ENCODE results near the gene COL28A1.

COL28A1 gene

DNA sequence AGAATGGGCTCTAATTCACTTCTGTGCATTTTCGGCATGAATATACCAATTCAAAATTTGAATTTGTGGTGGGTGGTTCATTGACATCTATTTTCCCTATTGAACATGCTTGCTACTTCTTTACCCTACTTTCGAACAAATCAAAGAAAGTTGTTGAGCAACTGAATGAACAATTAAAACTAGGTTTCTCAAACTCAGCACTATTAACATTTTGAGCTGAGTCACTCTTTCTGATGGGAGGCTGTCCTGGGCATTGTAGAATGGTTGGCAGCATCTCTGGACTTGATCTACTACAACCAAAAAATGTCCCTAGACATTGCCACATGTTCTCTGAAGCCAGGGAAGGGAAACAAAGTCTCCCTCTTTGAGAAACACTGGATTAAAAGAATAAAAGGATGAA is 116.7 kb downstream of the COL28A1 start:
- Histone ChIP-seq H3K27me3 (ENCODE audit: insufficient read depth, low read length) (no peaks in the 10 kb centered on the region), H2AFZ (ENCODE audit: low read length) (no peak overlapping the region), H3K9me3 (ENCODE audit: low read length) (no peaks in the 10 kb centered on the region), H3K27ac (ENCODE audit: low read depth, low read length, poor library complexity, severe bottlenecking) (no peak overlapping the region), H3K36me3 (ENCODE audit: insufficient read depth, low read length) (no peaks in the 10 kb centered on the region), H3K4me3 (ENCODE audit: low read depth, low read length, poor library complexity, severe bottlenecking) (no peak overlapping the region), H3F3A (ENCODE audit: insufficient read depth, low read length) (no peaks in the 10 kb centered on the region), H3K4me2 (ENCODE audit: low read length) (no peak overlapping the region), H4K20me1 (ENCODE audit: insufficient read depth, low read length) (no peaks in the 10 kb centered on the region), H3K9me2 (ENCODE audit: low read depth, low read length) (no peaks in the 10 kb centered on the region), H3K79me2 (ENCODE audit: insufficient read depth, low read length) (no peaks in the 10 kb centered on the region), H3K9ac (ENCODE audit: low read length) (no peak overlapping the region), H3K4me1 (ENCODE audit: insufficient read depth, low read length, severe bottlenecking) (no peaks in the 10 kb centered on the region)
- no peak for TF ChIP-seq EZH2 (IDR thresholded peaks at IDR 0.05; ENCODE audit: borderline replicate concordance, low read length)
- no peak for TF ChIP-seq CTCF (IDR thresholded peaks at IDR 0.05; ENCODE audit: low read length)

- Histone ChIP-seq H3K27ac (ENCODE audit: low read depth, low read length, poor library complexity, severe bottlenecking) (no peak overlapping the region), H3K27me3 (ENCODE audit: insufficient read depth, low read length) (no peaks in the 10 kb centered on the region), H3K4me3 (ENCODE audit: low read depth, low read length, poor library complexity, severe bottlenecking) (no peak overlapping the region), H4K20me1 (ENCODE audit: insufficient read depth, low read length) (no peaks in the 10 kb centered on the region), H3K9me2 (ENCODE audit: low read depth, low read length) (no peaks in the 10 kb centered on the region), H3K4me1 (ENCODE audit: insufficient read depth, low read length, severe bottlenecking) (no peaks in the 10 kb centered on the region), H3K36me3 (ENCODE audit: insufficient read depth, low read length) (no peaks in the 10 kb centered on the region), H3F3A (ENCODE audit: insufficient read depth, low read length) (no peaks in the 10 kb centered on the region), H3K9ac (ENCODE audit: low read length) (no peak overlapping the region), H3K9me3 (ENCODE audit: low read length) (no peaks in the 10 kb centered on the region), H2AFZ (ENCODE audit: low read length) (no peak overlapping the region), H3K79me2 (ENCODE audit: insufficient read depth, low read length) (no peaks in the 10 kb centered on the region), H3K4me2 (ENCODE audit: low read length) (no peak overlapping the region)
- TF ChIP-seq EZH2 (IDR thresholded peaks at IDR 0.05; ENCODE audit: borderline replicate concordance, low read length), result no peak
- no peak for TF ChIP-seq CTCF (IDR thresholded peaks at IDR 0.05; ENCODE audit: low read length)
These were observed 117.8 kb downstream of the COL28A1 start for GRCh38 chr7:7417851-7418250.

- TF ChIP-seq EZH2 (IDR thresholded peaks at IDR 0.05; ENCODE audit: borderline replicate concordance, low read length), result no peak
- no peak for TF ChIP-seq CTCF (IDR thresholded peaks at IDR 0.05; ENCODE audit: low read length)
These were observed 118.3 kb downstream of the COL28A1 start for GRCh38 chr7:7417414-7417813.

More at GRCh38 chr7:7417414-7417813, 118.3 kb downstream of the COL28A1 start:
- Histone ChIP-seq H3K9me3 (ENCODE audit: low read length) (no peaks in the 10 kb centered on the region), H3K36me3 (ENCODE audit: insufficient read depth, low read length) (no peaks in the 10 kb centered on the region), H3F3A (ENCODE audit: insufficient read depth, low read length) (no peaks in the 10 kb centered on the region), H3K4me2 (ENCODE audit: low read length) (no peak overlapping the region), H3K27ac (ENCODE audit: low read depth, low read length, poor library complexity, severe bottlenecking) (no peak overlapping the region), H3K9ac (ENCODE audit: low read length) (no peak overlapping the region), H3K9me2 (ENCODE audit: low read depth, low read length) (no peaks in the 10 kb centered on the region), H4K20me1 (ENCODE audit: insufficient read depth, low read length) (no peaks in the 10 kb centered on the region), H2AFZ (ENCODE audit: low read length) (no peak overlapping the region), H3K4me3 (ENCODE audit: low read depth, low read length, poor library complexity, severe bottlenecking) (no peak overlapping the region), H3K27me3 (ENCODE audit: insufficient read depth, low read length) (no peaks in the 10 kb centered on the region), H3K4me1 (ENCODE audit: insufficient read depth, low read length, severe bottlenecking) (no peaks in the 10 kb centered on the region), H3K79me2 (ENCODE audit: insufficient read depth, low read length) (no peaks in the 10 kb centered on the region)

Measured in OCI-LY1 (cell line).